ENCODE results near the gene OVCH2. TPM values are rescaled to one million over a fixed set of nuclear protein-coding genes. Genes with fewer than 3 reads are reported as not detected.

OVCH2 gene
- total and polyA plus RNA-seq, 4 donors: 0.06 to 21.1 (median 2.1) TPM

- no peak overlapping the region for H3K4me3 ChIP-seq
- H3K27ac ChIP-seq (ENCODE audit: low read depth in 1 of 2, low read length in 1 of 2): no peak overlapping the region
- no peak for ATAC-seq (ENCODE audit: insufficient read depth, low FRiP score)
- TF ChIP-seq, protein P1, sequence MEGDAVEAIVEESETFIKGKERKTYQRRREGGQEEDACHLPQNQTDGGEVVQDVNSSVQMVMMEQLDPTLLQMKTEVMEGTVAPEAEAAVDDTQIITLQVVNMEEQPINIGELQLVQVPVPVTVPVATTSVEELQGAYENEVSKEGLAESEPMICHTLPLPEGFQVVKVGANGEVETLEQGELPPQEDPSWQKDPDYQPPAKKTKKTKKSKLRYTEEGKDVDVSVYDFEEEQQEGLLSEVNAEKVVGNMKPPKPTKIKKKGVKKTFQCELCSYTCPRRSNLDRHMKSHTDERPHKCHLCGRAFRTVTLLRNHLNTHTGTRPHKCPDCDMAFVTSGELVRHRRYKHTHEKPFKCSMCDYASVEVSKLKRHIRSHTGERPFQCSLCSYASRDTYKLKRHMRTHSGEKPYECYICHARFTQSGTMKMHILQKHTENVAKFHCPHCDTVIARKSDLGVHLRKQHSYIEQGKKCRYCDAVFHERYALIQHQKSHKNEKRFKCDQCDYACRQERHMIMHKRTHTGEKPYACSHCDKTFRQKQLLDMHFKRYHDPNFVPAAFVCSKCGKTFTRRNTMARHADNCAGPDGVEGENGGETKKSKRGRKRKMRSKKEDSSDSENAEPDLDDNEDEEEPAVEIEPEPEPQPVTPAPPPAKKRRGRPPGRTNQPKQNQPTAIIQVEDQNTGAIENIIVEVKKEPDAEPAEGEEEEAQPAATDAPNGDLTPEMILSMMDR (IDR thresholded peaks at IDR 0.05; ENCODE audit: control extremely low read depth, extremely low read depth): no peak
- H3K4me1 ChIP-seq (ENCODE audit: control insufficient read depth in 5 of 5, insufficient read depth in 5 of 5, low read length in 5 of 5): peaks cover 0 to 4% (median 0%) of the 10 kb centered on the region in 5 donors
- no peaks in the 10 kb centered on the region for H3K9me3 ChIP-seq (ENCODE audit: control insufficient read depth in 4 of 4, insufficient read depth in 3 of 4, low read length in 3 of 4)
- no peak overlapping the region for H3K9ac ChIP-seq (ENCODE audit: insufficient read depth in 1 of 2, low read length in 2 of 2)
- H3K27me3 ChIP-seq (ENCODE audit: control insufficient read depth in 3 of 3, insufficient read depth in 3 of 3, low read length in 2 of 3): no peaks in the 10 kb centered on the region
- DNase-seq: no peak
- H3K36me3 ChIP-seq (ENCODE audit: control insufficient read depth in 4 of 4, insufficient read depth in 4 of 4, low read length in 4 of 4): peaks cover 3 to 27% (median 20%) of the 10 kb centered on the region in 4 donors
- 89 to 94% methylated on average over 11 of the region's 11 CpGs for WGBS, 2 donors
These were observed 49.6 kb downstream of the OVCH2 start for GRCh38 chr11:7656704-7657103.

GRCh38 chr11:7655253-7656217 is 50.7 kb downstream of the OVCH2 start:
- H3K27ac ChIP-seq (ENCODE audit: low read depth in 1 of 2, low read length in 1 of 2): no peak overlapping the region
- no peaks in the 10 kb centered on the region for H3K9me3 ChIP-seq (ENCODE audit: control insufficient read depth in 4 of 4, insufficient read depth in 3 of 4, low read length in 3 of 4)
- 82 to 91% methylated on average over 14 of the region's 14 CpGs for WGBS, 2 donors
- H3K4me1 ChIP-seq (ENCODE audit: control insufficient read depth in 5 of 5, insufficient read depth in 5 of 5, low read length in 5 of 5): peaks cover 0 to 4% (median 0%) of the 10 kb centered on the region in 5 donors
- no peak overlapping the region for H3K4me3 ChIP-seq
- no peaks in the 10 kb centered on the region for H3K27me3 ChIP-seq (ENCODE audit: control insufficient read depth in 3 of 3, insufficient read depth in 3 of 3, low read length in 2 of 3)
- TF ChIP-seq, protein P1 (IDR thresholded peaks at IDR 0.05; ENCODE audit: control extremely low read depth, extremely low read depth): no peak
- no peak overlapping the region for H3K9ac ChIP-seq (ENCODE audit: insufficient read depth in 1 of 2, low read length in 2 of 2)
- ATAC-seq (ENCODE audit: insufficient read depth, low FRiP score) (no peak), DNase-seq (no peak)
- H3K36me3 ChIP-seq (ENCODE audit: control insufficient read depth in 4 of 4, insufficient read depth in 4 of 4, low read length in 4 of 4): peaks cover 6 to 37% (median 26%) of the 10 kb centered on the region in 4 donors

DNA sequence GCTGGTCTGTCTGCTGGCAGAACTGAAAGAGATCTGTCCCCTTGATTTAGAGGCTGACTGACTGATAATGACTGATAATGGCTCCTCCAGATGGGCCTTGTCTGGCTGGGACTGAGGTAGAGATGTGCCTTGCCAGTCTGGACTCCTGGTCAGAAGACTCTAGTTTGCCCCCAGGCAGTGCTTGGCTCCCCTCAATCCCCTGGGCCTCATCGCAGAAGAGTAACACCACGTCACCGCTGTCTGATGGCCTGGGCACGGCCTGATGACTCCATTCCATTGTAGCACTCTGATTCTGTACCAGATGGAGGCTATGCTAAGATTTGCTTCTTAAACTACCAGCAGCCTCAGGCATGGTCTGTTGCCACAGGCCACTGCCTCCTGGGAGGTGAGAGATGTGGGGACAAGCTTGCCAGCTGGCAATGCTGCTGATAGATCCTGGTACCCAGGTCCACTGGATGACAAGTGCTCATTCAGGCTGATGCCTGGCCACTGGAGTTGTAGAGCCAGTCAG is 52.0 kb downstream of the OVCH2 start:
- TF ChIP-seq, protein P1 (IDR thresholded peaks at IDR 0.05; ENCODE audit: control extremely low read depth, extremely low read depth): no peak
- H3K9ac ChIP-seq (ENCODE audit: insufficient read depth in 1 of 2, low read length in 2 of 2): no peak overlapping the region
- ATAC-seq (ENCODE audit: insufficient read depth, low FRiP score) (no peak), DNase-seq (no peak)
- peaks cover 0 to 4% (median 0%) of the 10 kb centered on the region in 5 donors for H3K4me1 ChIP-seq (ENCODE audit: control insufficient read depth in 5 of 5, insufficient read depth in 5 of 5, low read length in 5 of 5)
- H3K27ac ChIP-seq (ENCODE audit: low read depth in 1 of 2, low read length in 1 of 2): no peak overlapping the region
- no peak overlapping the region for H3K4me3 ChIP-seq
- 92 to 99% methylated on average over 4 of the region's 4 CpGs for WGBS, 2 donors
- H3K9me3 ChIP-seq (ENCODE audit: control insufficient read depth in 4 of 4, insufficient read depth in 3 of 4, low read length in 3 of 4): no peaks in the 10 kb centered on the region
- H3K36me3 ChIP-seq (ENCODE audit: control insufficient read depth in 4 of 4, insufficient read depth in 4 of 4, low read length in 4 of 4): peaks cover 18 to 41% (median 33%) of the 10 kb centered on the region in 4 donors
- H3K27me3 ChIP-seq (ENCODE audit: control insufficient read depth in 3 of 3, insufficient read depth in 3 of 3, low read length in 2 of 3): no peaks in the 10 kb centered on the region

Measured in lung (tissue), 12 donors.